ENCODE measurements around the gene POM121C.
"Not testable (repeated sequence)": the region's sequence is repeated elsewhere in the genome, so short reads cannot be mapped to it uniquely, and the experiment has no call there.

POM121C gene

DNA sequence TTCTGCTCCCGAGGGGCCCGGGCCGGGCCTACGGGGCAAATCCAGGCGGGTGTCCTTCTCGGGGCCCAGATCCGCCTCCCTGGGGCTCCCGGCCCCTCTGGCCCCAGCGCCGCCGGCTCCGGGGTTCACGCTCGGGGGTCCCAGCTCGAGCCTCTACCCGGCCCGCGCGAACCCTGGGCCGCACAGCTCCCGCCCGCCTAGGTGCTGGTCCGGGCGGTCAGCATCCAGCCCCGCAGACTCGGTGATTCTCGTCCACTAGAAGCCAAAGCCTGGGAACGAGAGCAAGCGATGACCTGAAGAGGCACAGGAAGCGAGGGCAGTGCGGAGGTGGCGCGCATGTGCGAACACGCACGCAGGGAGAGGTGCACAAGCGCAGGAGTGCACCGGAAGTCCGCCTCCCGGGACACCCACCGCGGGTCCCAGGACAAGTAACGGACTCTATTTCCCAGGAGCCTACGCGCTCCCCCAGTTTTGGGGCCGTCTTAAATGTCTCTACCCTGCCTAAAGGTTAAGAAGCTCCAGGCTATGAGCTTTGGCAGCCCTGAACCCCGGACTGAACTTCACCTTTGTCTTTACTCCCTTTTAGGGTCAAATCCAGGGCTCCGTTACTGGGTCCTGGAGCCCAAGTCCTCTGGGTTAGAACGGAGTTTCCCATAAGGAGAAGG, at the start of gene POM121C:
POM121C (minus strand) TSS at position 321 of the 665 bp plus-strand sequence. CDS start 44,803 bp downstream, outside the sequence.
- peak; percentile 62 to 64 for DNase-seq (ENCODE audit: low read depth in 2 of 2)

DNA sequence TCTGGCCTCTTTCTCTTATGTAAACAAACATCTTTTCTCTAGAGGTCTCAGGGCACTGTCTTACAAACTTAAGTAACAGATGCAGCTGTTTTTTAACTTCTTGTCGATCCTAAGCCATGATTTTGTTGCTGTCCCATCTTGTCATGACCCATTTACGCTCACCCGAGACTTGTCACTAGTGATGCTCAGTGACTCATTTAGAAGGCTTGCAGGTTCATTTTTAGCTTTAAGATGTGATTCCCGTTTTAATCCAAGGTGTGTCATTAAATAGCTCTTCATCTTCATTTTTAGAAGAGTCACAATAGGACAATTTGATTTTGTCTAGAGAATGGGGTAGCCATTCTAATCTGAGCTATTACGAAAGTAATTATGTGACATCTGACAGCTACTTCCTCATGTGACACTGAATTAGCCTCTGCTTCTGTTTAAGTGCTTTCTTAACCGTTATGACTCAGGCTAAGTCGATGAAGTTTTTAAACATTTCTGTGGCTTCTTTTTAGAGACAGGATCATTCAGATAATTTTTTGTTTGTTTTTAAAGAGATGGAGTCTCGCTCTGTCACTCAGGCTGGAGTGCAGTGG, 48.7 kb upstream of the POM121C start:
- peak; percentile 26 to 36 for DNase-seq (ENCODE audit: low read depth in 2 of 2)

DNA sequence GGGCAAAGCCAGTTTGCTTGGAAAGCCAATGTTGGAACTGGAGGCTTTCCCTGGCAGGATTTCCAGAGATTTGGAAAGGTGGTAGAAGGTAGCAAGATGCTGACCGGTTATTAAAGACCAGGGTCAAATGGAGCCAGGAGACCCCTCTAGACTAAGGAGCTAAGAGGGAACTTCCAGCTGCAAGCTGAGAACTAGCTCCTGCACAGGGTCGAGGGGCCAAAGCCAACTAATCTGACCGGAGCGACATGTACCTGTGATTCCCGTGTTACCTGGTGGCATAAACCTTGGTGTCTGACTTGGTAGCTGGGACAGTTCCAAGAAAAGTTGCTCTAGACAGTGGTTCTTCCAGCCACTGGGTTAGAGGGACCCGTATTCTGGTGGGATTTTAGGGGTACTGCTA, 47.8 kb upstream of the POM121C start:
- DNase-seq (ENCODE audit: low read depth in 2 of 2), result no peak

DNA sequence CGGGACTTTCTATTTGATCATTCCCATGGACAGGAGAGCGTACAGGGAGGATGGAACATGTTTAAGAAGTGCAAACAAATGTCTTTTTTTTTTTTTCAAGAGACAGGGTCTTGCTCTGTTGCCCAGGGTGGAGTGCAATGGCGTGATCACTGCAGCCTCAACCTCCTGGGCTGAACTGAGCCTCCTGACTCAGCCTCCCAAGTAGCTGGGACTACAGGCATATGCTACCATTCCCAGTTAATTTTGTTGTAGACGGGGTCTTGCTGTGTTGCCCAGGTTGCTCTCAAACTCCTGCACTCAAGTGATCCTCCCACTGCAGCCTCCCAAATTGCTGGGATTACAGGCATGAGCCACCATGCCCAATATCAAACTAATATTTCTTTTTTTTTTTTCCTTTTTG, 46.5 kb upstream of the POM121C start:
- DNase-seq (ENCODE audit: low read depth in 2 of 2), result no peak

DNA sequence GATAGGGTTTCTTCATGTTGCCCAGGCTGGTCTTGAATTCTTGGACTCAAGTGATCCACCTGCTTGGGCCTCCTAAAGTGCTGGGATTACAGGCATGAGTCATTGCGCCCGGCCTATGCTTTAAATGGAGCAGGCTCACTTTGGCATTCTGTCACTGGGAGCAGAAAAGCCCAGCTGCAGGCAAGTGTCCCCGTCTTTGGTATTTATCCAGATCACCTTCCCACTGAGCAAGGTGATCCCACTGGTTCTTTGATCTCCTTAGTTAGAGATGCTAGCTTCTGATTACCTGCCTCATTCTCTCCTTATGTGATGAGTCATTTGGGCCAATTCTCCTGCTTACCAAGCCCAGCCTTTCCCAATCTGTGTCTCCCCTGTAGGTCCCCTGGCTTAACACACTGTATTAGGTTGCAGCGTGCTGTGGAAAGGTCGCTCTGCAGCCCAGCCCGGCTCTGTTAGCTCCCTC, 45.3 kb upstream of the POM121C start:
- DNase-seq (ENCODE audit: low read depth in 2 of 2), result no peak

DNA sequence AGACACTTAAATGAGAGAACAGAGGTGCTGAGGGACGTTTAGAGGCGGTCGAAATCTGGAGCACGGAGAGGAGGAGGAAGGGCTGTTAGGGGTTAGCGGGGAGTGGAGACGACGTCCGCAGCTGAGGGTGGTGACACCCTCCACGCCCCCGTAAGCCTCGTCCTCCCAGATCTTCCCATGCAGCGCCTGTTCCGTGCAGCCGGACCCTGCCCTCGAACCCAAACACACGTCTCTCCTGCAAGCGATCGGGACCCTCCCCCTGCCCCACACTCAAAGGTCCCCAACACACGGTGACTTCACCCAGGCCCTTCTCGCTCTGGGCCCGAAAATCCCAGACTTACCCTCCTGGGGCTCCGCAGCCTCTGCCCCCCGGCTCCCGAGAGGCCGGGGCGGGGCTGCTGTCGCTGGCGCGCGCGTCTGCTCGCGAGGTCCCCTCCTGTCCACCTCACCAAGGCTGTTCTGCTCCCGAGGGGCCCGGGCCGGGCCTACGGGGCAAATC, 41.2 kb upstream of the POM121C start:
- not testable (repeated sequence) for DNase-seq (ENCODE audit: low read depth in 2 of 2)

DNA sequence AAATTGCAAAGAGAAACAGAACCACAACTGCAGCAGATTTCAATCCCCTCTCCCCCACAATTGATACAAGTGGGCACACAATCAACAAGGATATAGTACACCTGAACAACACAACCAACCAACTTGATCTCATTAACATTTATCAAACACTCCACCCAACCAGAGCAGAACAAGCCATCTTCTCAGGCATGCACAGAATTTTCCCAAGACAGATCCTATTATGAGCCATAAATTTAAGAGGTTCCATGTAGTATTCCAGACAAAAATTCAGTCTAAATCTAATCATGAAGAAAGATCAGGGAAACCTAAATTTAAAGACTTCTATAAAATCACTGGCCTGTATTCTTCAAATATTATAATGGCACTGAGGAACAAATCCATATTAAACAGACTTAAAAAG, 35.6 kb upstream of the POM121C start:
- DNase-seq (ENCODE audit: low read depth in 2 of 2), result not testable (repeated sequence)

DNA sequence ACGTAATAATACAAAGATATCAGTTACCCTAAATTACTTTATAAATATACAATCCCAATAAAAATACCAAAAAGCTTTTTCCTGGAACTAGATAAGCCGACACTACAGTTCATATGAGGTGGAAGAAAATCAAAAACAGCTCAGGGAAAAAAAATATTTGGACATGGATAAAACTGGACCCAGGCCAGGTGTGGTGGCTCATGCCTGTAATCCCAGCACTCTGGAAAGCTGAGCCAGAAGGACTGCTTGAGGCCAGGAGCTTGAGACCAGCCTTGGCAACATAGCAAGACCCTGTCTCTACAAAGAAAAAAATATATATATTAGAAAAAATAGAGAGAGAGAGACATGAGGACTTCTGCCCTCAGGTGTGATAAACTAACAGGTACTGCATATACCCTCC, 32.7 kb upstream of the POM121C start:
- DNase-seq (ENCODE audit: low read depth in 2 of 2), result not testable (repeated sequence)

DNA sequence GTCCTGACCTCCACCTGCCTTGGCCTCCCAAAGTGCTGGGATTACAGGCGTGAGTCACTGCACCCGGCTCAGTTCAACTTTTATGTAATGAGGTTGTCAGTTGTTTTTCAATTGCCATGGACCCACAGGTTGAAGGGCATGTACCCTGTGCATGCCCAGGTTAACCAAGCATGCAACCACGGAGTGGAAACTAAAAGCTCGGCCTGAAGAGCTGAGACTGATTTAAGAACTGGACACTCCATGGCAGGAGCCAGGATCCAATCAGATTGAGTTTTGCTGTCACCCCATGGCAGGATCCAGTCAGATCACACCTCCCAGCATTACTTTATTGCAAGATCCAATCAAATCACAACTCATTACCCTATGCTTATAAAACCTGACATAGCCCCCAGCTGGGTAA, 22.9 kb upstream of the POM121C start:
- not testable (repeated sequence) for DNase-seq (ENCODE audit: low read depth in 2 of 2)

DNA sequence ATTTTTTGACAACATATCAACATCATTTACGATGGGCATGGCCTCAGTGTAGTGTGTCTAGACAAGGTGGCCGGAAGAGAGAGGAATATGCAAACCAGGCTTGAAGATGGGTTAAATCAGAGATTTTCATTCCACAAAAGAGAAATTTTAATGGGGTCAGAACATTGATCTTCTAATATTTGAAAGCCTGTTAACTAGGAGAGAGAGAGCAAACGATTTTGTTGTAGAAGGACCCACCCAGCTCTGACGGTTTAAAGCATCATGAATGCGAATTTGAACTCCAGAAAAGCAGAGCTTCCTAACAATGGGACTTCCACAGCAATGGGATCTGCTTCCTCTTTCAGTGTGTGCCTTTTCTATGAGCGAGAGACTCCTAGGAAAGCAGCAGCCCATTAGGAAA, 5.9 kb upstream of the POM121C start, which contains the start of gene SPDYE5:
SPDYE5 (plus strand) TSS at position 301 of the 400 bp plus-strand sequence. CDS start 1,728 bp downstream, outside the sequence.
- not testable (repeated sequence) for DNase-seq (ENCODE audit: low read depth in 2 of 2)

DNA sequence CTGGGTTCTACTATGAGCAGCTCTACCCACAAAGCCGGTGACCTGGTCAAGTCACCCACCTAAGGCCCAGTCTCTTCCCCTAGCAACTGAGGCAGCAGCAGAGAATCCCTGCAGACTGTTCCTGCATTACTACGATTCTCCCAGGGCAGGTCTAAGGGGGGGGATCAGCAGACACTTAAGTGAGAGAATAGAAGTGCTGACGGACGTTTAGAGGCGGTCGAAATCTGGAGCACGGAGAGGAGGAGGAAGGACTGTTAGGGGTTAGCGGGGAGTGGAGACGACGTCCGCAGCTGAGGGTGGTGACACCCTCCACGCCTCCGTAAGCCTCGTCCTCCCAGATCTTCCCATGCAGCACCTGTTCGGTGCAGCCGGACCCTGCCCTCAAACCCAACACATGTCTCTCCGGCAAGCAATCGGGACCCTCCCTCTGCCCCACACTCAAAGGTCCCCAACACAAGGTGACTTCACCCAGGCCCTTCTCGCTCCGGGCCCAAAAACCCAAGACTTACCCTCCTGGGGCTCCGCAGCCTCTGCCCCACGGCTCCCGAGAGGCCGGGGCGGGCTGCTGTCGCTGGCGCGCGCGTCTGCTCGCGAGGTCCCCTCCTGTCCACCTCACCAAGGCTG, 632 bp downstream of the POM121C start:
- DNase-seq (ENCODE audit: low read depth in 2 of 2), result not testable (repeated sequence)

DNA sequence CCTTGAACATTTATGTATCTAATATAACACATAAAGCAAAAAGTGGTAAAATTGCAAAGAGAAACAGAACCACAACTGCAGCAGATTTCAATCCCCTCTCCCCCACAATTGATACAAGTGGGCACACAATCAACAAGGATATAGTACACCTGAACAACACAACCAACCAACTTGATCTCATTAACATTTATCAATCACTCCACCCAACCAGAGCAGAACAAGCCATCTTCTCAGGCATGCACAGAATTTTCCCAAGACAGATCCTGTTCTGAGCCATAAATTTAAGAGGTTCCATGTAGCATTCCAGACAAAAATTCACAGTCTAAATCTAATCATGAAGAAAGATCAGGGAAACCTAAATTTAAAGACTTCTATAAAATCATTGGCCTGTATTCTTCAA, 5.8 kb downstream of the POM121C start:
- DNase-seq (ENCODE audit: low read depth in 2 of 2), result not testable (repeated sequence)

DNA sequence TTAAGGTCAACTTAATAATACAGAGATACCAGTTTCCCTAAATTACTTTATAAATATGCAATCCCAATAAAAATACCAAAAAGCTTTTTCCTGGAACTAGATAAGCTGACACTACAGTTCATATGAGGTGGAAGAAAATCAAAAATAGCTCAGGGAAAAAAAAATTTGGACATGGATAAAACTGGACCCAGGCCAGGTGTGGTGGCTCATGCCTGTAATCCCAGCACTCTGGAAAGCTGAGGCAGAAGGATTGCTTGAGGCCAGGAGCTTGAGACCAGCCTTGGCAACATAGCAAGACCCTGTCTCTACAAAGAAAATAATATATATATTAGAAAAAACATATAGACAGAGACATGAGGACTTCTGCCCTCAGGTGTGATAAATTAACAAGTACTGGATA, 8.6 kb downstream of the POM121C start:
- DNase-seq (ENCODE audit: low read depth in 2 of 2), result not testable (repeated sequence)

DNA sequence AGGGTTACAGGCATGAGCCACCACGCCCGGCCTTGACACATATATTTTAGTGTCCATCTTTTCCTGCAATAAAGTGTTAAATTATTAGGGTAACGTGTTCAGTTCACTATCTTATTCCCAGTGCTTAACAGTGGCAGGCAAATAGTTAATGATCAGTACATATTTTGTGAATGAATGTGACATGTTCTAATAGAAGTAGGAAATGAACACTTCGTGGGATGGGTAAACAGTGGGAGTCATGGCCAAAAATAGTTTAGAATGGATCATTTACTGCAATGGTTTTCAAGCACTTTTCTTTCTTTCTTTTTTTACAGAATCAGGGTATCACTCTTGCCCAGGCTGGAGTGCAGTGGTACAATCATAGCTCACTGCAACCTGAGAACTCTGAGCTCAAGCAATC, 15.9 kb downstream of the POM121C start:
- DNase-seq (ENCODE audit: low read depth in 2 of 2), result not testable (repeated sequence)

DNA sequence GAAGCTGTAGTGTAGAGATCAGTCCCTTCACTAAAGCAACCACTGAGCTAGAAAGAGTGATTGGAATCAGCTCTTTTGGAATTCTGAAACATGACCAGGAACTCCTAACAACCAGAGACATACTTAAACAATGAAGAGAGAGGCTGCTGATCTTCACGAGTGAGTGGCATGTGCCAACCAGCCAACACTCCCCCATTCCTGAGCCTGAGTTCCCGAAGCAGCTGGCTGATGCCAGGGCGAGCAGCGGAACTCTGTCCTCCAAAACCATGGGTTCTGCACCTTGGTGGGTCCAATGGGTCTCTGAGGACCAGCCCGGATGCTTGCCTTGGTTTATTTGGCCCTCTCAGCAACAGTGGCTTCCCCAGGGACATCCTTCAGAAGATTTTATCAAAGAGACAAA, 25.6 kb downstream of the POM121C start:
- DNase-seq (ENCODE audit: low read depth in 2 of 2), result not testable (repeated sequence)

DNA sequence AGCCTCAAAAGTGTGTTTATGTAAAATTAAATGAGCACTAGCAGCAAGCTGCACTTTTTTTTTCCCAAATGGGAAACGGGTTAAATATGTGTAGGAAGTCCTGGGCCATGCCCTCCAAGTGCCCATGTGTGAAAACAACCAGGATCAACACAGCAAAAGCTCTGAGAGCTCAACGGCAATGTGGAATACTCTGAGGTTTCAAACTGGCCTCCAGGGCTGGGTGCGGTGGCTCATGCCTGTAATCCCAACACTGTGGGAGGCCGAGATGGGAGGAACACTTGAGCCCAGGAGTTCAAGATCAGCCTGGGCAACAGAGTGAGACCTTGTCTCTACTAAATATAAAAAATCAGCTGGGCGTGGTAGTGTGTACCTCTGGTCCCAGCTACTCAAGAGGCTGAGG, 28.1 kb downstream of the POM121C start:
- DNase-seq (ENCODE audit: low read depth in 2 of 2), result not testable (repeated sequence)

DNA sequence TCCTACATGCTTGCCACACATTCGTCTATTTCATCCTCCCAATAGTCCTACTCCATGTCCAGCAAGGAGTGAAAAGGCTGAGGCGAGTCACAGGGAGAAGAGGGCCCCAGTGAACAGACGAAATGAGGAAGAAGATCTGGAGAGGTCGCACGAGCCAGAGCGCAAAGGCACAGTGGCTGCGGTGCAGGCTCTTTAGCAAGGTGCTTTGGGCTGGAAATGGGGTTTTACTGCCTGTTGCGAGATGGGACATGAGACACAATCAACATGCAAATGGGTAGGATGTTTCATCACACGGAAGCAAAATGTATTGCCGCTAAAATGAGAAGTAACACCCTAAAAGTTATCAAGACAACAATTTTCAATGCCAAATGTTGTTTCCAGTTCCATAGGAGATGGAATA, 29.7 kb downstream of the POM121C start:
- not testable (repeated sequence) for DNase-seq (ENCODE audit: low read depth in 2 of 2)

DNA sequence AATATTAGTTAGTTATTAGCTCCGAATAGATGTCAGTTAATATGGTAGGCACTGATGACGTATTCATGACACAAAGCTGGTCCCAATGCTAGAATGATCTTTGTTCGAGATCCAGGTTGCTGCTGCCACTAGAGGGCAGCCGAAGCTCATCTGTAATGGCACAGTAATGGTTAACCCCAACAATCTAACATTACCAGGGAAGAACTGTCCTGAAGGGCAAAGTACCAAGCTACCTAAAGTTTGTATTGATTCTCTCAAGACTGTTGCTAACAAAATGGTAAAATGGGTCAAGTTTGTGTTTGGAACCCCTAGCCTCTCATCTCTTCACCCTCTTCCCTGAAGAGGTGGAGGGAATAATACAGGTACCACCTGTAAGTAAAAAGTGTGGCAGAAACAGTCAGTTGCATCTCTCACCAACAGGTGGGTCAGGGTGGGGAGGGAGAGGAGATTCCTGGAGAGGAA, 33.6 kb downstream of the POM121C start:
- not testable (repeated sequence) for DNase-seq (ENCODE audit: low read depth in 2 of 2)

DNA sequence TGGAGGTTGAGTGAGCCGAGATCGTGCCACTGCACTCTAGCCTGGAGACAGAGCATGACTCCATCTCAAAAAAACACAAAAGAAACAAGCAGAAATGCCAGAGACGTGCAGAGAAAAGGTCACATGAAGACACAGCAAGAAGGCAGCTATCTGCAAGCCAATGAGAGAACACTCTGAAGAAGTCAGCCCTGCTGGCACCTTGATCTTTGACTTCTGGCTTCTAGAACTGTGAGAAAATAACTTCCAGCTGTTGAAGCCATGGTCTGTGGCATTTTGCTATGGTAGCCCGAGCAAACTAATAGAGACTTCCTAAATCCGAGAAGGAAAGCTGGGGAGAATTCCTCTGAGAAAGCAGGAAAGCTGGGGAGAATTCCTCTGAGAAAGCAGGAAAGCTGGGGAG, 36.2 kb downstream of the POM121C start:
- not testable (repeated sequence) for DNase-seq (ENCODE audit: low read depth in 2 of 2)

DNA sequence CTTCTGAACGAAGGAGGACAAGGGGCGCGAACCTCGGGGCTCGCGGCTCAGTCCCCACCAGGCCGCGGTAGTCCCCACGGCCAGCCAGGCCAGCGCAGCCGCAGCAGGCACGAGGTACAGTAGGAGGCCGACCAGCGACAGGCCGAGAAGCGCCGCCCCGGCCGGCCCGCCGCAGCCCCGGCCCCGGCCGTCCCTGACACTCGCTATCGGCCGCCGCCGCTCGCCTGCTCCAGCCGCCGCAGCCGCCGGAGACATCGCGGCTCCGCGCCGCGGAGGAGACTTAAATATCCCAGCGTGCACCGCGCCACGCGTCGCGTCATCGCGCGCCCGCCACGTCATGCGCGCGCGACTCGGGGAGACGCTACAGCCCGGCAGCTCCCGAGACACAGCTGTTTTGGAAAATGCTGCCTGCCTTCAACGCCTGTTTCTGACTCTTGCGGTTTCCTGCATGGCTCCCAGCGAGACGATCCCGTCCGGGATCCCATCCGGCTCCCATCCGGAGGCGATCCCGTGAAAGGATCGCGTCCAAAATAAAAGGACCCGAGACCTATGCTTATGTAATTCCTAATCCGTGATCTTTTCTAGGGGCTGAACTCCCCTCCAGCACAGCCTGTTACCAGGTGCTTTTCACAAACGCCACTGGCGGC, 43.5 kb downstream of the POM121C start:
- not testable (repeated sequence) for DNase-seq (ENCODE audit: low read depth in 2 of 2)

DNA sequence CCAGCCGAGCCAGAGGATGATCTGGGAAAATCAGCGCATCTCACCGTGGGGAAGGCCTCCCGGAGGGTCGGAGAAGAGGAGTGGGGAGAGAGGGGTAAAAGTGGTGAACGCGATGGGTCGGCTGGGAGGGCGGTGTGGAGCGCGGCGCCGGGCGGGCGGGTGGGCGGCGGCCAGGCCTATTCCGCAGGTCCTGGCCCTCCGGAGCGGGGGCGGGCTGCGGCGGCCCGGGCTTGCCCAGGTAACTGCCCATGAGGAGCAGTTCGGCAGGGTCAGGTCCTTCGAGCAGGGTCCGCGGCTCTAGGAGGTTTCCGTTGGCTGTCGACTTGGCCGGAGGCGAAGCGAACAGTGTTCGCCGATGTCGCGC, 44.0 kb downstream of the POM121C start:
- DNase-seq (ENCODE audit: low read depth in 2 of 2), result not testable (repeated sequence)

DNA sequence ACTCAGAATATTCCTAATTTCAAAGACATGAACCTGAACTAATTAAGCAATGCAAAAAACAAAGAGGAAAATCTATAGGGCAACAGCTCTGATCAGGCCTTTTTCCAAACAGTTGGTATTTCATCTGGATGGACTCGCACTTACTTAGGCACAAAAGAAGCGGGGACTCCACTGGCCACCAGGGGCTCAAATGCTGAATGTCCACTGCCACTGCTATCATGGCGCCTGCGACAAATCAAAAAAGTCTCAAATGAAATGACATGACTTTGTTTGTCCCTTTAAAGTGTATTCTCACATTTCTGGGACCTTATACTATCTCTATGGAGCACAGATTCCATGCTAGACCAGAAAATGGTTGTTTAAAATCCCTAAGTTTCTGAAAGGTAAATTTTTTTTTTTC, 47.1 kb downstream of the POM121C start:
- DNase-seq (ENCODE audit: low read depth in 2 of 2), result not testable (repeated sequence)

Data from fibroblast of skin of left quadriceps (primary cell).